Kidney (tissue), 14 donors: Measurements from ENCODE around the gene YBX1. TPM values are rescaled to one million over a fixed set of nuclear protein-coding genes. Genes with fewer than 3 reads are reported as not detected.

ENCODE experiments used
- DNase-seq, 5 donors: peaks; one replicate each; pipeline ENCODE4 v3.0.0-alpha.2; 2013 to 2020
- FAIRE-seq: peaks from 2 replicates; lab custom pipeline; 2012; peaks lifted over from hg19 to GRCh38; lab: Jason Lieb, UNC
- H3K27ac ChIP-seq, 2 donors: one replicate each; pipeline ENCODE4 v1.7.0; 2013; ENCODE audit warnings: low read depth in 2 of 2, low read length in 2 of 2, inconsistent platforms in 1 of 2
- H3K27me3 ChIP-seq: one replicate; pipeline ENCODE4 v1.7.1; 2013; ENCODE audit warnings: low read length, inconsistent platforms; ENCODE audit not compliant: control insufficient read depth, insufficient read depth
- H3K36me3 ChIP-seq, 3 donors: one replicate each; pipeline versions ENCODE4 v1.7.0 to v1.7.1; 2013; ENCODE audit warnings: low read length in 3 of 3, control low read depth in 1 of 3, inconsistent platforms in 1 of 3; ENCODE audit not compliant: insufficient read depth in 3 of 3, control insufficient read depth in 2 of 3
- H3K4me1 ChIP-seq, 3 donors: one replicate each; pipeline versions ENCODE4 v1.7.0 to v1.7.1; 2013; ENCODE audit warnings: low read length in 3 of 3, inconsistent platforms in 1 of 3, low read depth in 1 of 3; ENCODE audit not compliant: control insufficient read depth in 2 of 3, insufficient read depth in 2 of 3
- H3K4me3 ChIP-seq, 3 donors: one replicate each; pipeline versions ENCODE4 v1.7.0 to v1.8.1; 2013; ENCODE audit warnings: low read length in 3 of 3, control low read depth in 1 of 3, inconsistent platforms in 1 of 3
- H3K9ac ChIP-seq, 3 donors: one replicate each; pipeline versions ENCODE4 v1.7.0 to v1.7.1; 2013; ENCODE audit warnings: low read length in 3 of 3, control low read depth in 1 of 3, inconsistent platforms in 1 of 3
- H3K9me3 ChIP-seq, 3 donors: one replicate each; pipeline versions ENCODE4 v1.7.0 to v1.7.1; 2013; ENCODE audit warnings: low read length in 3 of 3, control low read depth in 1 of 3, inconsistent platforms in 1 of 3; ENCODE audit not compliant: control insufficient read depth in 2 of 3, insufficient read depth in 1 of 3
- CTCF ChIP-seq: IDR thresholded peaks from 3 replicates; pipeline ENCODE4 v1.5.1; 2012; ENCODE audit warnings: mild to moderate bottlenecking, moderate library complexity, borderline replicate concordance; ENCODE audit not compliant: insufficient read depth; ENCODE audit errors: extremely low read depth
- intact Hi-C: fragments of 100-400 bp; cut with DNase I; formaldehyde crosslinking; loops from one replicate; pipeline ENCODE4 v1.11.1; 2022
- polyA plus RNA-seq: library from polyadenylated mRNA; stranded (reverse); fragments of 350-450 nt; fragmentation: Illumina TruSeq; extraction: RNeasy Lipid Tissue Mini Kit (QIAGEN cat#74804); gene quantifications from one replicate; pipeline ENCODE4 v1.2.3, GENCODE V29; 2014; ENCODE audit warnings: low read depth, low replicate concordance; ENCODE audit not compliant: insufficient read depth
- total RNA-seq: library from RNA; stranded (reverse); fragmentation: NEBNext Ultra II Directional; extraction: Animal tissue kit (Norgen Biotek cat#: 25700); gene quantifications from one replicate; pipeline ENCODE4 v1.2.1, GENCODE V29; 2021
- donor health status: control.
- donor health status: control.
- donor health status: control.
- donor health status: control.
- donor health status: control.
- donor health status: DM: yes; HTN: yes; CAD: no.
- donor health status: Normal renal cell carcinoma (clear cell type).

YBX1 gene
- total and polyA plus RNA-seq, 2 donors from 2014 or later, result 395 to 418 TPM

- TF ChIP-seq CTCF, result no peak
- H3K27ac ChIP-seq, result no peak overlapping the region
- no peak overlapping the region for H3K9ac ChIP-seq
- intact Hi-C loops, result no loop called here
- DNase-seq (no peak), FAIRE-seq (no peak)
- H3K27me3 ChIP-seq, result no peaks in the 10 kb centered on the region
- H3K36me3 ChIP-seq, result peaks cover 0 to 6% (median 0%) of the 10 kb centered on the region in 3 donors
- H3K4me3 ChIP-seq, result no peak overlapping the region
- H3K9me3 ChIP-seq, result no peaks in the 10 kb centered on the region
- no peaks in the 10 kb centered on the region for H3K4me1 ChIP-seq
These were observed 8.0 kb upstream of the YBX1 start for GRCh38 chr1:42674214-42674613.

- Histone ChIP-seq H3K36me3 (peaks cover 0 to 6% (median 0%) of the 10 kb centered on the region in 3 donors), H3K9me3 (no peaks in the 10 kb centered on the region), H3K4me1 (no peaks in the 10 kb centered on the region), H3K27ac (no peak overlapping the region), H3K27me3 (no peaks in the 10 kb centered on the region), H3K9ac (no peak overlapping the region), H3K4me3 (no peak overlapping the region)
- TF ChIP-seq CTCF, result no peak
- intact Hi-C loops, result no loop called here
- FAIRE-seq (no peak), DNase-seq (no peak)
These were observed 7.5 kb upstream of the YBX1 start for GRCh38 chr1:42674682-42675081.

GRCh38 chr1:42675467-42675866, 6.8 kb upstream of the YBX1 start:
- no peak for FAIRE-seq
- H3K27ac ChIP-seq, result no peak overlapping the region

More at GRCh38 chr1:42675467-42675866, 6.8 kb upstream of the YBX1 start:
- no peak for TF ChIP-seq CTCF
- H3K9me3 ChIP-seq, result no peaks in the 10 kb centered on the region
- no peaks in the 10 kb centered on the region for H3K27me3 ChIP-seq
- no peak for DNase-seq
- intact Hi-C loops, result no loop called here
- H3K4me1 ChIP-seq, result no peaks in the 10 kb centered on the region
- H3K9ac ChIP-seq, result no peak overlapping the region
- no peak overlapping the region for H3K4me3 ChIP-seq
- peaks cover 0 to 6% (median 0%) of the 10 kb centered on the region in 3 donors for H3K36me3 ChIP-seq
